Measurements from ENCODE around the gene ITPR1.
A peak's percentile ranks its signal among the peaks of the same experiment; 100 is the strongest.

ITPR1 gene

DNA sequence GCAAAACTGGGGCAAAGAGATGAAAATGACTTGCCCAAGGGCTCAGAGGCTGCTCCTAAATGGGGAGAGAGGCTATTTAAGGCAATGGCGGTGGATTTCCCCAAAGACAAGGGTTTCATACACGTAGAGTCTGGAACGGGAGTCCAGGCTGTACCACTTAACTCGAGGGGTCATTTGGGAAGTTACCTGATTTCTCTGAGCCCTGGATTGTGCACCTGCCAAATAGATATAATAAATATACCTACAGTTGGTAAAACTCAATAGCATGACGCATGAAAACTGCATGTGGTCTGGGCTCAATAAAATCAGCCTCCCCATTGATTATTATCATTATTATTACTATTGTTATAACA, 1.3 kb upstream of the ITPR1 start:
- no peak for DNase-seq (ENCODE audit: low read depth, low spot score)

DNA sequence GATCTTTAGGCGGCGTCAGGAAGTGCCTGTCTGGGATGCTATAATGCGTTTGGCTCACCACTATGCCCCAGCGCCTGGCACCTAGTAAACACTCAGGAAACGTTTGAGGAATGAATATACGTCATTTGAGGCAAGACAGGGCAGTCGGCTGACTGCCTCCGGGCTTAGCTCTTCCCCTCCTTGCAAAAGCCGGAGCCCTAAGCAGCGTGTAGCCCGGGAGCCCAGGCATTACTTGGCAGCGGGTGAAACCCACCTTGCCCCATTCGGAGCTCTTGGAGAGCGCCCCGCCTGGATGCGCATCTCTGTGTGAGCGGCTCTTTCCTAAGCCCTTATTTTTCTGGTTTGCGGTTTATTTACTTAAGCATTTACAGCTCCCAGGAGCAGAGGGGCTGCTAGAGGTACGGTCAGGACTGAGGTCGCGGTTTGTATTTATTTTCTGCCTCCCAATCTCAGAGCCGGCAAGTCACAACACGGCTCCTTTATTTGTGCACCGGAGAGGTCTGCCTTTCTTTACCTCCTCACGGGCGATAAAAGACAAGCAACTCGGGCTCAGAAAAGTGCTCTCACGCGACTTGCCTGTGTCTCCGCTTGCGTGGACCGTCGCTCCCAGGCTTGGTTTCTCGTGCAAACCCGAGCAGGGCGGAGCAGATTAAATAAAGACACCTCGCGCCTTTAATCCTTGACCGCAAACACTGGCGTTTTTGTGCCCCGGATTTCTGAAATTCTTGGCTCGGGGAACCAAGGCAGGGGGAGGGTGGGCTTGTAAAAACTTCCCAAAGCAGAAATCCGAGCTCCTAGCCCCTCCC, 737 bp upstream of the ITPR1 start:
- peak; percentile 24 for DNase-seq (ENCODE audit: low read depth, low spot score)

DNA sequence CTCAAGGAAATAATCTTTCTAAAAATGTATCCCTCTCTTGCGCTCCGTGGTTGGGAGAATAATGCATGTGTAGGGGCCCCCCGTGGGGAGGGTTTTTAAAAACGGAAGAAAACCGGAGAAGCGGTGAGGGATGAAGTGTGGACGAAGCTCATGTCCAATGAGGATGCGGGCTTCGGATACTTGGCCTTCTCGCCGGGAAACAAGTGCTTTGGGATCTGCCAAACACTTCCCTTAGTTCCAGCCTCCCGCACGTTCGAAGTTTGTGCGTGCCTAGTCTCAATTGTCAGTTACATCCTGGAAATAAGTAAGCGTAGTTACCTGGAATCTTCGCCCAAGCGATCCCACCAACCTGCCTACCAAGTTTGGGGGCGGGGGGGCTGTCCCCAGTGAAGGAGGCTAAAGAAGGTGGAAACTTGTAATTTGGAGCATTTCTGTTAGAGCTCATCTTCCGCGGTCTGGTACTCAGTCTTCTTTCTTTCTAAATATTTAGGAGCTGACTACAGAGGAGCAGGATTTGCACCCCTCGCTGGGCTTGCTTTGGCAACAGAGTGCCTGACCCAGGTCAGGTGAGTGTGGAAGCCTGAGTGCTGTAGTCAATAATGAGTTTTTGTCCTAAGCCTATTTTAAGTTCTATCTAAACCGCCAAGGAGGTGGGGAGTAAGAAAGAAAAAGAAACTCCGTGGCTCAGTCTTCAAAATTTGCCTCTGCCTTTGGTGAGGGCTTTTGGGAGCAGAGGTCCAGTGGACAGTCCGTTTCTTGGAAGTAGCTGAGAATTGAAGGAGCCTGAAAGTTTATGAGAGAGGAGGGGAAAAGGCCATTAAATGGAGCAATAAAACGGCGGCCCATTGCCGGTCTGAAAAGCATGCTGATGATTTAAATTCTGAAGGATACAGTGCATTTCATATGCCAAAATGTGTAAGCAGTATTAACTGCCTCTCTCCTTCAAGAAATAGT, 1.1 kb downstream of the ITPR1 start:
- no peak for DNase-seq (ENCODE audit: low read depth, low spot score)

DNA sequence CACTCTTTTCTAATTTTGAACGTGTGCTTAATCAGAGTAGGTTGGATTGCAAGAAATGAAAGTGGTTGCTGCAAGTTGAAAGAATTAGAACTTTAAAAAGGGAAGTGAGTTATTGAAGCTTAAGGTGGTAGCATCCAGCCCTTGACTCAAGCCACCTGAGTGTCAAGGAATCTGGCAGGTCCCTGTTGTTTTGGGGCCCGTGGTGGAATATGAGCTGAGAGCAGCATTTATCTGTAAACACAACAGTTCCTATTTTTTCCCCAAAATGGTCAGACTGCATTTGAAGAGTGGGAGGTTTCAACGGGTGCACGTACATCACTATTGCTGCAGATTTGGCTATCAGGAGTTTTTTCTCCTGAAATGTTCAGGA, 1.7 kb downstream of the ITPR1 start:
- DNase-seq (ENCODE audit: low read depth, low spot score): no peak

DNA sequence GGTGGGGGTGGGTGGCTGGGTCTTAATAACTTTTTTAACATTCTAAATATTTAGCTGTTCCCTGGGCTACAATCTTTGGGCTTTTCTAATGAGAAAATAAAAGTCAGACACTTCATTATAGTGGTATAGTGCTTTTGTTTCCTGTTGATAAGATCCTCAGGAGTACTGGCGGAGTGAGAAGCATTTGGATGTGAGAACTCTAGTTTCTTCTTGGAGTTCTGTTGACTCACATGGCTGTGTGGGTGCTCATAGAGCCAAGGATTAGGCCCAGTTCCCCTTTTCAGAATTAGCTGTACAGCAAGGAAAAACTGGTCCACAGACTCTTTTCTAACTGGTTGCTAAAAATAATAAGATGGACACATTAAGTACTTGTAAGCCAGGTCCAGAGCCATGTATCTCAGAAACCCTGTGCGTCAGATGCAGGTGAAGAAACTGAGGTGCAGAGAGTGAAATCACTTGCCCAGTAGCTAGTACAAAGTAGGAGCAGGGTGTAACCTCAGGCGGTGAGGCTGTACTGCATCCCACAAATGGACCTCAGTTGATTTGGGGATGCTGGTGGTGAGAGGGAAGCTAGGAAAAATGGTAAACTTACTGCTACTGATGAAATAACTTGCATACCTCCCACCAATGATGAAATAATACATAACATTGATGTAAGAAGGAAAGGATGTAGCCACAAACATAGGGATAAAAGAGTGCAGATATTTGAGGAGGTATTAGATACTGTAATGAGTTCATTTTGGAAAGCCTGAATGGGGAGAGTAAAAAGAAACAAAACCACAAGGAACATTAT, 2.3 kb downstream of the ITPR1 start:
- DNase-seq (ENCODE audit: low read depth, low spot score): no peak

DNA sequence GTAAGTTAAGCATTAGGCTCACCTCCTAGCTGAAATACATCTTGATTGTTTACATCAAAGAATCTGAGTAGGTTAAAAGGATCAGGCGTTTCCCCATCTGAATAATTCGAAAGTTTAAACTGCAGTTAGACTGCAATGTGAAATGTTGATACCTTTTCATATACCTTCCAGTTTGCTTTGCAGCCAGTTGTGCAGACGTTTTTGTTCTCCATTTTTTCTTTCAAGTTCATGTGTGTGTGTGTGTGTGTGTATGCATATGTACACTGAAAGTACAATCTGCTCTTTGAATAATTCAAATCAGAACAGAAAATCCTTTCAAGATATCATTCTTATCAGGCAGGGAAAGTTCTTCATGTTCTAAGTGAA, 2.9 kb downstream of the ITPR1 start:
- no peak for DNase-seq (ENCODE audit: low read depth, low spot score)

DNA sequence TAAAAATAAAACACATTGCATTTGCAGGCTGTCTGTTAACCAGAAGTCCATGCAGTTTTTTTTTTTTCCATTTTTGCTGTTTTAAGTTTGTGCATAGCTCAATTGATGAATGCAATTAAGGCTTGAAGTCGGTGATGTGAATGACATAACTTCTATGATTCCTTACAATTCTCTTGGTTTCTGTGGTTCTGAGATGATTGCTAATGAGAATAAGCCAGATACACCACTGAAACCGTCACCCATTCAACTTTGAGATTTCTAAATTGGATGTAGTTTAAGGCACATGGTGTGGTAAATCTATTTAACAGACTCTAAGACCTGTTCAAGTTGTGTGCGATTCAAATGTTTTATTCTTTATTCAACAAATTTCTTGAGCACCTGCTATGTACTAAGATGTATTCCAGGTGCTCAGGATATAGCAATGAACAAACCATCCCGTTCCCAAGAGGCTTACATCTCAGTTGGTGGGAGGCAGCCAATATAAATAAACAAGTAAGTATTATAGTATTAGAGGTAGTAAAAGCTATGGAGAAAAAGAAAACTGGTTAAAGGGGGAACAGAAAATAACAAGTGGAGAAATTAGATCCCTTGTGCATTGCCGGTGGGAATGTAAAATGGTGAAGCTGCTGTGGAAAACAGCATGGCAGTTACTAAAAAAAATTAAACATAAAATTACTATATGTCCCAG, 4.0 kb downstream of the ITPR1 start:
- no peak for DNase-seq (ENCODE audit: low read depth, low spot score)

DNA sequence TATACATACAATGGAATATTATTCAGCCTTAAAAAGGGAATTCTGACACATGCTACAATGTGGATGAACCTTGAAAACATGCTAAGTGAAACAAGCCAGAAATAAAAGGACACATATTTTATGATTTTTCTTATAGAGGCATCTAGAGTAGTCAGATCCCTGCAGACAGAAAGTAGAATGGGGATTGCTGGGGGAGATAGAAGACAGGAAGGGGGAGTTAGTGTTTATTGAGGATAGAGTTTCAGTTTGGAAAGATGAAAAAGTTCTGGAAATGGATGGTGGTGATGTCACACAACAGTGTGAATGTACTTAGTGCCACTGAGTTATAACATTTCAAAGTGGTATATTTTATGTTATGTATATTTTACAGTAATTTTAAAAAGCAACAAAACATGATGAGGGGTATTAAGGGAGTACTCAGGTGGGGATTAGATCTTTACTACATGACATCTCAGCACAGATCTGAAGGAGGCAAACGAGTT, 4.7 kb downstream of the ITPR1 start:
- no peak for DNase-seq (ENCODE audit: low read depth, low spot score)

DNA sequence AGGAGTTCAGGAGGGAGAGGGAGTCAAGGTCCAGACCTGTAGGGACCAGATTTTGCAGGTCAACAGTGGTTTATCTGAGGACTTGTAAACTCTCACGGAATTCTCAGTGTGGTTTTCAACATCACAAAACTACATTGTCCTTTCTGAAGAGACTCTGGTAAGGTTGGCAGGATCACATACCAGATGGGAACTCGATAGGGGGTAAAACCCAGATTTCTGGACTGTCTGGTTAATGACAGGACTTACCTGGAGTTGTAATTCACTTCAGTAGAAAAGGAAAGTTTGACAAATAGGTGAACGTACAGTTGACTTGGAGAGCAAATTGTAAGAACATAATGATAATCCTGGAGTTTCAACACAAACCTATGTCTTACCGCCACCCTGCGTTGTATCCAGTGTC, 5.3 kb downstream of the ITPR1 start:
- no peak for DNase-seq (ENCODE audit: low read depth, low spot score)

DNA sequence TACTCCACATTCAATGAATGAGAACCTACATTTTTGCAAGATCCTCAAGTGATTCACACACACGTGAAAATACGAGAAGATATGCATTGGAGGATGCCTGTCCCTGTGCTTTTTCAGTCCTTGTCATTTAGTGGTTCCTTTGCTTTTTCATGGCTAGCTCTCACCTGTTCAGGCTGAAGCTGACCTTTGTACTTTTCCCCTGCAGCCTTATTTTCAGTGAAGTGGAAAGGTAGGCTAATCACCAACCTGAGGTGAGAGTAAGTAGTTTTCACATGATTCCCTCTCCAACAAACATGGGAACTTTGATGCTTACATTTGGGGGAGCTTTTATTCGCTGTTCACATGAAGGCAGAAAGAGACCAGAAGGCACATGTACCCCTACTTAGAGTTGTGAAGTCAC, 8.3 kb downstream of the ITPR1 start:
- DNase-seq (ENCODE audit: low read depth, low spot score): no peak

DNA sequence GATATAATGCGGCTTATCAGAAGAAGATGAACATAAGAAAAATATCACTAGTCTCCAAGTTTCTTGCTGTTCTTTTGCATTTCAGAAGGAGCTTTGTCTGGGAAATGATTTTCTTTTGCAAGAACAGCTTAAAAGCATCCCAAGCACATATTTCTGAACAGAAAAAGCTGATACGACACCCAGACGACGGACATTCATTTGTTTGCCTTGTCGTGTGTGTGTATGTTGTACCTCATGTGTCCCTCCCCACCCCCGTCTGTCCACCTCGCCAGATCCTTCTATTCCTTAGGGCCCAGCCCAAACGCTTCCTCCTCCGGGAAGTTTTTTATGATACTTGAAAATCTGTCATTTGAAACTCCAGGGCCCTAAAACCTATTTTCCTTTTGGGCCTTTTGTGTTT, 8.8 kb downstream of the ITPR1 start:
- no peak for DNase-seq (ENCODE audit: low read depth, low spot score)

DNA sequence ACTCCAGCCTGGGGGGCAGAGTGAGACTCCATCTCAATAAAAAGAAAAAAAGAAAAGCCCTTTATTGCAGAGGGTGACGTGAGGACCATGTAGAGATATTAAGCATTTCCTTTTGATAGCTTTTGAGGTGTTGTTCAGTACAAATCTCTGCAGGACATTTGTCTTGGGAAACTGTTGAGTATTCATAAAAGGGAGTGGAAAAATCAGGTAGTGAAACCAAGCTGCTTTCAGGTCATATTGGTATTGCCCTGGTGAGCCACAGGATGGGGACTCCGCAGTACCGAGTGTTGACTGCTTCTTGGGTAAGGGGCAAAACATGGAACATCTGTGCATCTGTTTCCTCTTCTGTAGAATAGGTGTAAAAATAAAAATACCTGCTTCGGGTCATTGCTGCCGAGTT, 9.9 kb downstream of the ITPR1 start:
- DNase-seq (ENCODE audit: low read depth, low spot score): no peak

DNA sequence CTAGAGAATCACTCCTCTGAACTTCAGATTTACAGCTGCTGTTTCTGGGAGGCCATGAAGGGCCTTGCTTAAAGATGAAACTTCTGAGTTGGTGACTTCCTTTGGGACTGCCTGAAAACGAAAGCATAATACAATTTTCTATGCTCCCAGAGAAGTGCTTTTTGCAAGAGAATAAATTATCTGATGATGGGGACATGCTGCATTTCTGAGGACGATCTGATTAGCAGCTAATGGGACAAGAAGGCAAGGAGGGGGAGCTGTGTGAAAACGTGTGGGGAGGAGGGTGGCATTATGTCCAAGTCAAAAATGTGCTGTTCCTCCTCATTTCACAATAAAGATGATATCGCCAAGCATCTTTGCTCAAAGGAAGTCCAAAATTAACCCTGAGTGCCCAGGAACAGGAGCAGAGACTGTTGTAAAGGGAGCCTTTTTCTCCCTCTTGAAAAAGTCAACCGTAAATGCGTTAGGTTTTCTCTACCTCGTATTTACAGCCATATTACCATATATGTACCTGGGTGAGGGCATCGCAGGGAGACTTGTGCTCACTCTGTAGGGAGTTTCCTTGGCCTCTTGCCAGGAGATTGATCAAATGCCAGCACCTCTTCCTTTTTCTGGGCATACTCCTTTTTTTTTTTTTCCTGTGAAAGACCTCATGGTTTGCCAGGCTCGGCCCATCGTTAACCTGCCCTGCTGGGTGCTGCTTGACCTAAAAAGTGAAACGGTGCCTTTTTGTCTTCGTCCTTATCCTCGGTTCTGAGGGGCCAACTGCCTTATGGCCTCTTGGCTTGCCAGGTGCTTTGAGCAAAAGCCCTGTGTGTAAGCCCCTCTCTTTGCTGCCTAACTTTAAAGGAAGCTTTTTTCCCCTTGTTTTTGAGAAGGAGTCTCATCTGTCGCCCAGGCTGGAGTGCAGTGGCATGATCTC, 11.5 kb downstream of the ITPR1 start:
- DNase-seq (ENCODE audit: low read depth, low spot score): no peak

DNA sequence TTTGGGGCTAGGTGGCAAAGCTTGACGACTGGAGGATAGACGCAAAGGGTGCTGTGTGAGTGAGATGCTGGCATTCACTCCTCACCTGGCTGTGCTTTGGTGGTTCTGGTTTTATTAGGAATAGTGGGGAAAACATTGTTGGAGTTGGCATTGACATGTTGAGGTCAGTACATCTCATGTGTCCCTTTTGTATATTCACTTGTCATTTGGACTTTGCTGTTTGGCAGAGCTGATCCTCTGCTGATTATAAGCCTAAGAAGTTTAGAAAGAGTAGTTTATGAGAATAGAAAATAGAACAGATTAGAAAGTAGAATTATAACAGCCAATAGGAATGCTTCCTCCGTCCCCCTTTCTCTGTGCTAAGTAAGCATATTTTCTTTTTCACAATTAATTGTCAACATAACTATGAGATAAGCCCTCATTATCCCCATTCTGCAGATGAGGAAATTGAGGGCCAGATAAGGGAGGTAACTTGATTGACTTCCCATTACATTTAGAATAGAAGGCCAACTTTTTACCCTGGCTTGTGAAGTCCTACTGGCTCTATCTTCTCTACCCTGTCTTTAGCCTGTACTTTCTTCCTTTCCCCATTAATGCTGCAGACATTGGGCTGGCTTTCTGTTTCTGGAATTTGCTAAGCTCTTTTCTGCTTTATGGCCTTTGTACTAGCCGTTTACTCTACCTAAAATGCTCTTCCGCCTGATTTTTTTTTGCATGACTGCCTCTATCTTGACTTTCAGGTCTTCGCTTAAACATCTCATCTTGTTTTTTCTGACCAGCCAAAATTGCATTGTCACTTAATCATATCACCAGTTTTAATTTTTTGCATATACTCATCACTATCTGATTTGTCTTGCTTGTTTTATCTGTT, 12.8 kb downstream of the ITPR1 start:
- no peak for DNase-seq (ENCODE audit: low read depth, low spot score)

DNA sequence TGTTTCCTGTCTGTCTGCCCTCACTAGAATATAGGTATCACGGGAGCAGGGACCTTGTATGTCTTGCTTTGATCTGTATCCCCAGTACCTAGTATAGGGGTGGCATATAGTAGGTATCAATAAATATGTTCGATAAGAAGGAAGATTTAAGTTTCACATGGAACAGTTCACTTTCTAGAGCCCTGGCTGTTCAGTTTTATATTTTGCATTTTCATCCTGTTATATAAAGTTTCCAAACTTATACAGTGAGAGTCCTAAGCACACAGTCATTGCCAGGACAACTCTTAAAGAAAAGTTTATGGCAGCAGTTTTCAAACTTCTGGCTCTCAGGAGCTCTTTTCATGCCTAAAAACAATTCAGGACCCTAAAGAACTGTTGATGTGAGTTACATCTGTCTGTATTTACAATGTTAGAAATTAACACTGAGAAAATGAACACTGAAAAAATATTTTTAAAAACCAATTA, 13.4 kb downstream of the ITPR1 start:
- no peak for DNase-seq (ENCODE audit: low read depth, low spot score)

DNA sequence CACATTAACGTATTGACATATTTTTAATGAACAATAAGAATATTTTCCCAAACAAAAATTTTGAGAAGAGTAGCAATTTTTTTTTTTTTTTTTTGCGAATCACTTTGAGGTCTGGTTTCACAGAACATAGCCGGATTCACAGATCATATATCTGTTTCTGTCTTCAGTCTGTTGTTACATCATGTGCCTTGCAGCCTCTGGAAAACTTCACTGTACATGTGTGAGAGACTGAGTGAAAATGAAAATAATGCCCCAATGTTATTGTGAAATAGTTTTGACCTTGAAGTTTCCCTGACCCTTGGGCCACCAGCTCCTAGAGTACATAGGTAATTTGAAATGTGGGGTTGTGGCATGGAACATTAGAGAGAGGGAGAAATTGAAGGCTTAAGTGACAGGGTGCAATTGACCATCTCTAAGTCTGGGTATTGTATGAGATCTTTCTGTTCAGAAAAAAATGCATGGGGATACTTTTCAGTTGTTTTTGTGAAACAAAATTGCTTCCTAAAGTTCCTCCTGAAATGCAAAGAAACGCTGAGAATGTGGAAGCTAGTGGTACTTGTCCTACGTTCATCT, 14.0 kb downstream of the ITPR1 start:
- DNase-seq (ENCODE audit: low read depth, low spot score): no peak

DNA sequence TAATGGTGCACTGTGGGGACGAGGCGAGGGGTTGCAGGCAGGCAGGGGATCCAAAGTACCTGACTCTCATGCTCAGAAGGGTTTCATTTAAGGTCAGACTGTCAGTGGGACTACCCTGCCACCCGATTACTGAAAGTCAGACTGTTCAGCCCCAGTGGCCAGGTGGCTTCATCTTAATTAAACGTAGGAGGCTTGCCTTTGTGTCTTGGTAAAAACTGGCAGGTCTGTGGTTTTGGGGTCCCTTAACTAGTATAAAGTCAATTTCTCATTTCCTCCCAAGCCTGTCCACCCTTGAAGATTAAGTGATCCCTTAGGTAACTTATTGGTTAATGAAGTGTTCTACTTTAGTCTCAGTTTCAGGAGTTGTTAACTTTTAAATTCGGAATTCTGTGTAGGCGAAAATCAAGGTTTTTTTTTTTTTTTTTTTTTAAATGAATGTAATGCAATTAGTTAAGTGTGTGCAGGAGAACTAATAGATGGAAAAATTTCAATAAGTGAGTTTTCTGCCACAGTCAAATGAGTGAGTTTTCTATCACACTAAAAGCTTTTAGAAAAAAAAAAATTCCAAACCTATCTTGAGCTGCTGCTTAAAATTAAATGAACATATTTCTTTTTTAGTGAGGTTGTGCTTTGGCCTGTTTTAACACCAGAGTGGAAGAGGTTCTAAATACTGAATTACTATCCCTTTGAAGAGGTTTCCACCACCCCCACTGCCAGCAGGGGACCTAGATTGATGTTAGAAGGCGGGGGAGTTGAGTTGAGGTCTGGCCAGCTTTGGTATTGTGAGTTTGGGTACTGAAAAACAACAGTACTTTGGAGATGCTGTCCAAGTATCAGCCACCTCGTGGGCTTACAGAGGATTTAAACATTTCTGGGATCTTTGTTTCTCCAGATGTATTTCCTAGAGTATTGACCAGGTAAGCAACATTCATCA, 15.2 kb downstream of the ITPR1 start:
- DNase-seq (ENCODE audit: low read depth, low spot score): no peak

DNA sequence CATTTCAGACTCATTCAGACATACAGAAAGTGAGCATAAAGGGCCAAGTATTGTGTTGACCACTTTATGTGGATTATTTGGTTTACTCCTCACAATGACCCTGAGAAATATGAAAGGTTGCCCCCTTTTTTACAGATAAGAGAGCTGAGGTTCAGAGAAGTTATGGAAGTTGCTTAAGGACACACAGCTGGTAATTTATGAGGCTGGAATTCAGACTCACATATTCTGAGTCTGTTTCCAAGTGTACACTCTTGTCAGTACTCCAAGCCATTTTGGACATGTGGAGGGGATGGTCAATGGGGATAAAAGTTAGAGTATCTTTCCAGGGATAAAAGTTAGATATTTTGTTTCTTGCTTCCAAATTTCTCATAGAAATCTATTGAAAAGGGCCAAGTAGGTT, 15.9 kb downstream of the ITPR1 start:
- no peak for DNase-seq (ENCODE audit: low read depth, low spot score)
